Limb (tissue), 2 donors: ENCODE measurements around the gene AGK.

Experiments
- DNase-seq, 2 donors: peaks; one replicate each; pipeline ENCODE4 v3.0.0-alpha.2; 2016; ENCODE audit errors: extremely low spot score in 2 of 2

Gene AGK

GRCh38 chr7:141702047-141702567 lies 150.9 kb downstream of the AGK start, which contains the start of gene DENND11:
DENND11 (minus strand) TSS chr7:141702166; CDS start chr7:141702153, 13 bp downstream.
- peak; percentile 24 to 77 for DNase-seq

DNA sequence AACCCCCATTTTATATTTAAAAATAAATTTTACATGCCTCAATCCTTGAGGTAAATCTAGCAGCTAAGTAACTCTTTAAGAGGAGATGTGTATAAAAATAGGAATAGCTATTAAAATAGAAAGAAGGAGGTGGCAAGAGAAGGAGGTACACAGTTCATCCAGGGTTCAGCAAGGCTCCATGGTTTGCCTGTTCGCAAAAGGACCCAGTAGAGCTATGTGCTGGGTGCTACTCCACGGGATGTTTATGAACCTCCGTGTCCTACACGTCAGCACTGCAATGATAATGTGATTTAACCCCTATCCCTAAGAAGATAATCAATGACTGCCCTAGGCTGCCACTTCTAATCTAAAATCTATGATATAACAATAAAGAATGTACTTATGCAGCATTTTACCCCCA lies 151.7 kb downstream of the AGK start:
- DNase-seq, result no peak

DNA sequence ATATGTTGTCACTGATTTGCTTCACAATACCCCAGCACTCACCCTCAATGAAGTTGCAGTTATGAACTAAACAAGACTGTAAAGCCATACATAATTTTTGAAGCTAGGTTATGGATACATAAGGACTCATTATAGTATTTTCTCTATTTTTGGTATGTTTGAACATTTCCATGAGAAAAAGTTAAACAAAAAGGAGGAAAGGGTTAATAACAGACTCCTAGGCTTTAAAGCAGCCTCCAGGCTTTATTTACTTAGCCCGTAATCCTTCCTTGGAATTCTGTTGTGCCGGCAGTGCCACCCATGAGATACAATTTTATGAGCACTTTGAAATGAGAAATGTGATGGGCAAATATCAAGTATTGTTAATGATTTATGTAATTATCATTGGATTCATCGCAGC lies 152.9 kb downstream of the AGK start:
- DNase-seq, result no peak

DNA sequence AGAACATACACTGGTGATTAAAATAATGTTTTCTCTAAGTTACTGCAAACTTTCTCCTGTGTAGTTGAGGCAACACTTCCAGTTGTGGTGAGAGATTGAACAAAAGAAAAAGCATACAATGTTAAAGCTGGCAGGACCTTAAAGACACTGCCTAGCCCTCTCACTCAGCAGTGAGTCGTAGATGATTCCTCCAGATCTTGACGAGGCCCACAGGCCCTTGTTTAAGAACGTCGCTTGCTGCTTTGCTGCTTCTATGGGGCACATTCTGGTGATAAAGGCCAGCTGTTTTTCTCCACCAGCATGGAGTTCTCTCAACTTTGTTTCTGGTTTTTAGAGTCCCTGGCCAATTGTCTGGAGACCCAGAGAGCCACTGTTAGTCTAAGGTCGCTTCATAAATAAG lies 153.5 kb downstream of the AGK start:
- DNase-seq, result no peak
